ENCODE measurements around the gene LRP2. TPM values are rescaled to one million over a fixed set of nuclear protein-coding genes. Genes with fewer than 3 reads are reported as not detected.

LRP2 gene
- polyA plus RNA-seq, 1 of the 3 experiments (the other 2 are of a cell fraction), result not detected

DNA sequence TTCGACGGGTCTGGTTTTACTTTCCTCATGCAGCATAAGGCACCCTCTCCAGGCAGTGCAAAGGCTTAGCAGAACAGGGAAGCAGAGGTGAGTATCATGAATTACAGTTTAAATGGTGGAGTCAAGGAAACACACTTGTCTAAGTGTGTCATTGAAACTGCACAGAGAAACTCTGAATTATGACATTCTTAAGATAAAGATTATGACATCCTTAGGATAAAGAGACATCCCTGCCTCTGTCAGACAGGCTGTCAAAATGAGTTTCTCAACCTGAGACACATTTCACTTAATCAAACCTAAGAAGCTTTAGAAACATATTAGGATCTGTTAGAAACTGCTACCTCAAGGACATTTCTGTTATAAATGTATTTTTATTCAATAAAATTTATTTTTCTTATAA is 179.8 kb downstream of the LRP2 start:
- H3K9me3 ChIP-seq, result no peaks in the 10 kb centered on the region
- no peaks in the 10 kb centered on the region for H3K79me2 ChIP-seq (ENCODE audit: insufficient read depth)
- no peaks in the 10 kb centered on the region for H4K20me1 ChIP-seq (ENCODE audit: insufficient read depth)
- 65% methylated on average over 2 of the region's 2 CpGs for WGBS (ENCODE audit: low lambda C conversion rate)
- no peak overlapping the region for H2AFZ ChIP-seq (ENCODE audit: low read depth)
- TF ChIP-seq FOXJ3 (CRISPR knock-in tag; IDR thresholded peaks at IDR 0.05), result no peak
- no peak for TF ChIP-seq PBX3 (IDR thresholded peaks at IDR 0.05)
- no peak for TF ChIP-seq POLR2AphosphoS5 (IDR thresholded peaks at IDR 0.05; ENCODE audit: low read depth, low read length)
- TF ChIP-seq, protein P1, sequence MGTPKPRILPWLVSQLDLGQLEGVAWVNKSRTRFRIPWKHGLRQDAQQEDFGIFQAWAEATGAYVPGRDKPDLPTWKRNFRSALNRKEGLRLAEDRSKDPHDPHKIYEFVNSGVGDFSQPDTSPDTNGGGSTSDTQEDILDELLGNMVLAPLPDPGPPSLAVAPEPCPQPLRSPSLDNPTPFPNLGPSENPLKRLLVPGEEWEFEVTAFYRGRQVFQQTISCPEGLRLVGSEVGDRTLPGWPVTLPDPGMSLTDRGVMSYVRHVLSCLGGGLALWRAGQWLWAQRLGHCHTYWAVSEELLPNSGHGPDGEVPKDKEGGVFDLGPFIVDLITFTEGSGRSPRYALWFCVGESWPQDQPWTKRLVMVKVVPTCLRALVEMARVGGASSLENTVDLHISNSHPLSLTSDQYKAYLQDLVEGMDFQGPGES (IDR thresholded peaks at IDR 0.05; ENCODE audit: low read depth, low read length), result no peak
- TF ChIP-seq TCF12 (IDR thresholded peaks at IDR 0.05), result no peak
- TF ChIP-seq FOXM1 (IDR thresholded peaks at IDR 0.05; ENCODE audit: low read depth), result no peak
- no peak for TF ChIP-seq GATA2 (CRISPR knock-in tag; IDR thresholded peaks at IDR 0.05)
- no peak overlapping the region for H3K4me2 ChIP-seq
- DNase-seq, result no peak
- POLR2A ChIA-PET, result no interaction called here
- no peaks in the 10 kb centered on the region for H3K4me1 ChIP-seq (ENCODE audit: control insufficient read depth in 1 of 2, insufficient read depth in 2 of 2, low read depth in 1 of 2, low read length in 1 of 2)
- H3K27ac ChIP-seq (ENCODE audit: low read depth in 2 of 2, low read length in 1 of 2), result no peak overlapping the region
- CTCF ChIA-PET, result interaction anchor here (0.6 to 1.0 kb wide), 2 partner anchors 51 to 1226 kb away, joined by 3 read pairs; no protein-coding TSS in a partner anchor
- H3K36me3 ChIP-seq (replicated peaks in 1 of 2; ENCODE audit: control insufficient read depth in 1 of 2, insufficient read depth in 2 of 2, low read length in 1 of 2), result no peaks in the 10 kb centered on the region
- no peaks in the 10 kb centered on the region for H3K27me3 ChIP-seq (ENCODE audit: insufficient read depth)
- H3F3A ChIP-seq (replicated peaks; ENCODE audit: insufficient read depth), result no peaks in the 10 kb centered on the region
- H3K4me3 ChIP-seq (ENCODE audit: low read depth in 2 of 2, low read length in 1 of 2), result no peak overlapping the region
- no peaks in the 10 kb centered on the region for H3K9me2 ChIP-seq
- H3K9ac ChIP-seq, result no peak overlapping the region

DNA sequence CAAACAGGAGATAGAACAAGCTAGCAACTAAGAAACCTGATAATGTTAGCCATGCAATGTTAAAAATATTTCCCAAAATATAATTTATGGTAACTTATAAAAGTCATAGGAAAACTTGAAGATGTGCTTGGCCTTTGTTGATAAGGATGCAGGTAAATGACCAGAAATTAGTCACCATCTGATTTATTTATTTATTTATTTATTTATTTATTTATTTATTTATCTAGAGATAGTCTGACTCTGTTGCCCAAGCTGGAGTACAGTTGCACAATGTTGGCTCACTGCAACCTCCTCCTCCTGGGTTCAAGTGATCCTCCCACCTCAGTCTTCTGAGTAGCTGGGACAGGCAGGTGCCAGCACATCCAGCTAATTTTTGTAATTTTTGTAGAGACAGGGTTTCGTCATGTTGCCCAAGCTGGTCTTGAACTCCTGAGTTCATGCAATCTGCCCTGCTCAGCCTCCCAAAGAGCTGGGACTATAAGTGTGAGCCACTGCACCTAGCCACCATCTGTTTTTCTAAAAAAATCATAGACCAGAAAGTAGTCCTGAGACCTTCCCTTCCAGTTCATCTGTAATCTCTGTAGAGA is 183.4 kb downstream of the LRP2 start:
- POLR2A ChIA-PET, result no interaction called here
- CTCF ChIA-PET, result interaction anchor here (1.0 to 2.0 kb wide), 2 partner anchors 37 to 70 kb away, joined by 3 to 8 read pairs; no protein-coding TSS in a partner anchor
- Histone ChIP-seq H2AFZ (ENCODE audit: low read depth) (no peak overlapping the region), H3K9me2 (no peaks in the 10 kb centered on the region), H3F3A (replicated peaks; ENCODE audit: insufficient read depth) (no peaks in the 10 kb centered on the region), H3K79me2 (ENCODE audit: insufficient read depth) (no peaks in the 10 kb centered on the region), H3K4me3 (ENCODE audit: low read depth in 2 of 2, low read length in 1 of 2) (no peak overlapping the region), H3K9ac (no peak overlapping the region), H3K9me3 (no peaks in the 10 kb centered on the region), H3K4me1 (ENCODE audit: control insufficient read depth in 1 of 2, insufficient read depth in 2 of 2, low read depth in 1 of 2, low read length in 1 of 2) (peaks cover 0 to under 1% of the 10 kb centered on the region in 2 experiments; a peak in 1 of 4 replicates), H3K27me3 (ENCODE audit: insufficient read depth) (no peaks in the 10 kb centered on the region), H3K4me2 (no peak overlapping the region), H4K20me1 (ENCODE audit: insufficient read depth) (no peaks in the 10 kb centered on the region), H3K27ac (ENCODE audit: low read depth in 2 of 2, low read length in 1 of 2) (no peak overlapping the region), H3K36me3 (replicated peaks in 1 of 2; ENCODE audit: control insufficient read depth in 1 of 2, insufficient read depth in 2 of 2, low read length in 1 of 2) (no peaks in the 10 kb centered on the region)
- DNase-seq, result no peak
- WGBS (ENCODE audit: low lambda C conversion rate), result 58% methylated on average over 1 of the region's 1 CpG
- TF ChIP-seq GABPA (IDR thresholded peaks at IDR 0.05; ENCODE audit: low read depth) (no peak), USF2 (IDR thresholded peaks at IDR 0.05; ENCODE audit: borderline replicate concordance, low read depth, low read length) (no peak), ELF1 (IDR thresholded peaks at IDR 0.05) (no peak), POLR2AphosphoS5 (IDR thresholded peaks at IDR 0.05; ENCODE audit: low read depth, low read length) (no peak), TAF1 (IDR thresholded peaks at IDR 0.05; ENCODE audit: borderline replicate concordance, low read depth, low read length) (no peak), TEAD4 (IDR thresholded peaks at IDR 0.05; ENCODE audit: borderline replicate concordance, insufficient read depth) (no peak), RAD21 (IDR thresholded peaks at IDR 0.05; ENCODE audit: low read length) (no peak), FOXM1 (IDR thresholded peaks at IDR 0.05; ENCODE audit: low read depth) (no peak), FOSL2 (IDR thresholded peaks at IDR 0.05; ENCODE audit: borderline replicate concordance, low read depth) (no peak)
- TF ChIP-seq, protein P2, sequence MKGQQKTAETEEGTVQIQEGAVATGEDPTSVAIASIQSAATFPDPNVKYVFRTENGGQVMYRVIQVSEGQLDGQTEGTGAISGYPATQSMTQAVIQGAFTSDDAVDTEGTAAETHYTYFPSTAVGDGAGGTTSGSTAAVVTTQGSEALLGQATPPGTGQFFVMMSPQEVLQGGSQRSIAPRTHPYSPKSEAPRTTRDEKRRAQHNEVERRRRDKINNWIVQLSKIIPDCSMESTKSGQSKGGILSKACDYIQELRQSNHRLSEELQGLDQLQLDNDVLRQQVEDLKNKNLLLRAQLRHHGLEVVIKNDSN (IDR thresholded peaks at IDR 0.05; ENCODE audit: borderline replicate concordance, low read depth), result no peak
